Stimulated activated CD8-positive, alpha-beta memory T cell treated with anti-CD3 and anti-CD28 coated beads, Interleukin-7, amount 100 ng/mL, for 4 hours (primary cell): ENCODE results near the gene SEC31B.

Source experiments
- DNase-seq, 2 donors: peaks; one replicate each; pipeline ENCODE4 v3.0.0-alpha.2; 2020; ENCODE audit warnings: low read depth in 2 of 2

Gene SEC31B

GRCh38 chr10:100502926-100503494 lies 16.7 kb downstream of the SEC31B start:
- no peak for DNase-seq

GRCh38 chr10:100501423-100501822 lies 18.2 kb downstream of the SEC31B start:
- DNase-seq, result no peak

- DNase-seq, result no peak
These were observed 21.6 kb downstream of the SEC31B start for GRCh38 chr10:100498059-100498458.

GRCh38 chr10:100496567-100496966 lies 23.1 kb downstream of the SEC31B start:
- DNase-seq, result no peak

- no peak for DNase-seq
These were observed 29.1 kb downstream of the SEC31B start for GRCh38 chr10:100490531-100490930.

GRCh38 chr10:100489396-100489795 lies 30.3 kb downstream of the SEC31B start:
- DNase-seq, result no peak

- no peak for DNase-seq
These were observed 32.1 kb downstream of the SEC31B start for GRCh38 chr10:100487529-100487928.

GRCh38 chr10:100485801-100486495 lies 33.7 kb downstream of the SEC31B start:
- DNase-seq, result no peak

- no peak for DNase-seq
These were observed 34.3 kb downstream of the SEC31B start for GRCh38 chr10:100485366-100485765.

- no peak for DNase-seq
These were observed 35.6 kb downstream of the SEC31B start for GRCh38 chr10:100483876-100484666.

GRCh38 chr10:100482834-100483185 lies 36.9 kb downstream of the SEC31B start:
- DNase-seq, result no peak

- peak; percentile 21 to 47 for DNase-seq
These were observed 37.4 kb downstream of the SEC31B start for GRCh38 chr10:100482181-100482833.

GRCh38 chr10:100481462-100482081 lies 38.1 kb downstream of the SEC31B start:
- DNase-seq, result peak; percentile 70 to 90

- no peak for DNase-seq
These were observed 39.7 kb downstream of the SEC31B start for GRCh38 chr10:100480002-100480401.

GRCh38 chr10:100479037-100479436 lies 40.6 kb downstream of the SEC31B start:
- no peak for DNase-seq

GRCh38 chr10:100477970-100478369 lies 41.7 kb downstream of the SEC31B start:
- no peak for DNase-seq

GRCh38 chr10:100470367-100470766 lies 49.3 kb downstream of the SEC31B start:
- no peak for DNase-seq

- DNase-seq, result no peak
These were observed 49.9 kb downstream of the SEC31B start for GRCh38 chr10:100469756-100470155.

GRCh38 chr10:100468978-100469377 lies 50.7 kb downstream of the SEC31B start:
- DNase-seq, result no peak

GRCh38 chr10:100468322-100468721 lies 51.3 kb downstream of the SEC31B start:
- DNase-seq, result no peak

- DNase-seq, result no peak
These were observed 57.0 kb downstream of the SEC31B start, which contains the start of gene WNT8B for GRCh38 chr10:100462709-100463108. Gene WNT8B (plus strand): TSS chr10:100463009. CDS start chr10:100463169, 160 bp downstream.

- no peak for DNase-seq
These were observed 70.7 kb downstream of the SEC31B start for GRCh38 chr10:100448951-100449350.
